GM23248 (cell line): ENCODE measurements around the gene LRRC37A3.
"Not testable (repeated sequence)": the region's sequence is repeated elsewhere in the genome, so short reads cannot be mapped to it uniquely, and the experiment has no call there.

Experiments used
- EZH2 ChIP-seq: fragments of 200-600 bp; sonication (generic); IDR thresholded peaks from 2 replicates; pipeline ENCODE4 v1.6.1; 2018; ENCODE audit warnings: antibody characterized with exemption, mild to moderate bottlenecking; ENCODE audit not compliant: insufficient read depth, poor library complexity, severe bottlenecking
- EZH2phosphoT487 ChIP-seq: fragments of 200-600 bp; sonication (generic); IDR thresholded peaks from 2 replicates; pipeline ENCODE4 v1.6.1; 2018; ENCODE audit warnings: antibody characterized with exemption, moderate library complexity, mild to moderate bottlenecking, low read depth; ENCODE audit not compliant: insufficient read depth

DNA sequence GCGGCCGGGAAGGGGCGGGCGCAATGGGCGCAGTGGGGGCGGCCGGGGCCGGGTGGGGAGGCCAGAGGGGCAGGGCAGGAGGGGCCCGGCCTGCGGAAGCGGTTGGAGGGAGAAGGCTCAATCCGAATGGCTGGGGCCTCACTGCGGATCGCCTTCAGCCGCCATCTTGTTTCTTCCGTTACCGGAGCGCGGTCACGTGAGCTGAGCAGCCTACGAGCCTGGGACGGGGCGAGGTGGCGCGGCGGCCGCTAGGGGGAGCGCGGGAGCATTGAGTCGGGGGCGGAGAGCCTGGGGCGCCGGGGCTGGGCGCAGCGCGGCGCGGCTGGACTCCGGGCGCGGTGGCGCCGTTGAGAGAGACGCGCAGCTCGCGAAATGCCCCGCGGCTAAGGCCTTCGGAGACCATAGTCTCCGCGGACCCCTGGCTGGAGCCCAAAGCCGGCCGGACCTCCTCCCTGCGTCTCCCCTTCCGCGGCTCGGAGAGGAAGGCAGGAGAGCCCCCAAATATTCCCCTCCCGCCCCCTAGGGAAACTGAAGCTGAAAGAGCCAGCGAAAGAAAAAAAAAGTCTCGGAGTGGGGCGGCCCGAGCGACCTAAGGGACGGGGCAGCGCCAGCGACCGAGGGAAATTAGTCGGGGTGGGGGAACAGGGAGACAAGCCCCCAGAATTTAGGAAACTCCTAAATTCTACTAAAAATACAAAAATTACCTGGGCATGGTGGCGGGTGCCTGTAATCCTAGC is at the start of gene LRRC37A3:
- TF ChIP-seq EZH2, EZH2phosphoT487: not testable (repeated sequence)
